ENCODE results near the gene GFPT2.

DNA sequence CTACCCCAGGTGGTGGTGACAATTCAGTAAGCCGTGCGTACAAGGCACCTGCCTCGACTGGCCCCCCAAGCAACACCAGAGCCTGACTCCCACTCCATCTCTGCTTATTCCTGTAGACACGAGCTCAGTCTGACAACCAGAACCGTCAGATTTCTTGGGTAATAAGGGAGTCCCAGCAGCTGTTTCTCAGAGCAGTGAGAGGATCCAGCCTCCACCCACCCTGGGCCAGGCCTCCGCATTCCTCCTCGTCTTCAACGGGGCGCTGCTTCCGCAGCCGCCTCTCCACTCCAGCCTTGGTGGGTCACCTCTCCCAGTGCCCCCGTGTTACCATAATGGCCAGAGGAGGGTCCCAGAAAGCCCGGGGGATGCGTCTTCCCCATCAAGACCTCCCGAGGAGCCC is 27.7 kb upstream of the GFPT2 start:
- no peak for TF ChIP-seq POLR2A (IDR thresholded peaks at IDR 0.05)
- no peak for TF ChIP-seq CTCF (IDR thresholded peaks at IDR 0.05)

Measured in sigmoid colon (tissue), 3 donors.